HuH-7 (cell line): Measurements from ENCODE around the gene POU2F1.
A peak's percentile ranks its signal among the peaks of the same experiment; 100 is the strongest.

Source experiments
- DNase-seq: peaks from one replicate; pipeline ENCODE4 v3.0.0; 2011; ENCODE audit warnings: low spot score

Gene POU2F1

GRCh38 chr1:167367705-167368104 is 147.0 kb downstream of the POU2F1 start:
- DNase-seq, result no peak

- DNase-seq, result no peak
Observed at GRCh38 chr1:167369175-167369574, 148.5 kb downstream of the POU2F1 start.

GRCh38 chr1:167369933-167370332 is 149.2 kb downstream of the POU2F1 start:
- no peak for DNase-seq

GRCh38 chr1:167371030-167371429 is 150.3 kb downstream of the POU2F1 start:
- DNase-seq, result no peak

GRCh38 chr1:167373398-167373797 is 152.7 kb downstream of the POU2F1 start:
- DNase-seq, result no peak

GRCh38 chr1:167373986-167374385 is 153.3 kb downstream of the POU2F1 start:
- no peak for DNase-seq

GRCh38 chr1:167375949-167376348 is 155.3 kb downstream of the POU2F1 start:
- no peak for DNase-seq

- no peak for DNase-seq
Observed at GRCh38 chr1:167387251-167387910, 166.7 kb downstream of the POU2F1 start.

- DNase-seq, result no peak
Observed at GRCh38 chr1:167388976-167389375, 168.3 kb downstream of the POU2F1 start.

GRCh38 chr1:167392200-167392696 is 171.6 kb downstream of the POU2F1 start:
- DNase-seq, result no peak

GRCh38 chr1:167400359-167400953 is 179.8 kb downstream of the POU2F1 start:
- no peak for DNase-seq

GRCh38 chr1:167401260-167401873 is 180.7 kb downstream of the POU2F1 start:
- DNase-seq, result peak; percentile 42

- no peak for DNase-seq
Observed at GRCh38 chr1:167404161-167404888, 183.6 kb downstream of the POU2F1 start.

GRCh38 chr1:167404908-167405307 is 184.2 kb downstream of the POU2F1 start:
- DNase-seq, result no peak

GRCh38 chr1:167408355-167408754 is 187.7 kb downstream of the POU2F1 start:
- no peak for DNase-seq

- DNase-seq, result no peak
Observed at GRCh38 chr1:167409183-167409582, 188.5 kb downstream of the POU2F1 start.

GRCh38 chr1:167412072-167412471 is 191.4 kb downstream of the POU2F1 start:
- no peak for DNase-seq

GRCh38 chr1:167412920-167413319 is 192.2 kb downstream of the POU2F1 start:
- no peak for DNase-seq

- no peak for DNase-seq
Observed at GRCh38 chr1:167413328-167413727, 192.6 kb downstream of the POU2F1 start.

GRCh38 chr1:167416506-167416905 is 195.8 kb downstream of the POU2F1 start:
- DNase-seq, result no peak

GRCh38 chr1:167418391-167418790 is 197.7 kb downstream of the POU2F1 start:
- DNase-seq, result no peak

- no peak for DNase-seq
Observed at GRCh38 chr1:167419245-167419644, 198.6 kb downstream of the POU2F1 start.

- no peak for DNase-seq
Observed at GRCh38 chr1:167420510-167420909, 199.8 kb downstream of the POU2F1 start.
